Measurements from ENCODE around the gene ZNF487.
"Not testable (repeated sequence)": the region's sequence is repeated elsewhere in the genome, so short reads cannot be mapped to it uniquely, and the experiment has no call there.

Gene ZNF487

DNA sequence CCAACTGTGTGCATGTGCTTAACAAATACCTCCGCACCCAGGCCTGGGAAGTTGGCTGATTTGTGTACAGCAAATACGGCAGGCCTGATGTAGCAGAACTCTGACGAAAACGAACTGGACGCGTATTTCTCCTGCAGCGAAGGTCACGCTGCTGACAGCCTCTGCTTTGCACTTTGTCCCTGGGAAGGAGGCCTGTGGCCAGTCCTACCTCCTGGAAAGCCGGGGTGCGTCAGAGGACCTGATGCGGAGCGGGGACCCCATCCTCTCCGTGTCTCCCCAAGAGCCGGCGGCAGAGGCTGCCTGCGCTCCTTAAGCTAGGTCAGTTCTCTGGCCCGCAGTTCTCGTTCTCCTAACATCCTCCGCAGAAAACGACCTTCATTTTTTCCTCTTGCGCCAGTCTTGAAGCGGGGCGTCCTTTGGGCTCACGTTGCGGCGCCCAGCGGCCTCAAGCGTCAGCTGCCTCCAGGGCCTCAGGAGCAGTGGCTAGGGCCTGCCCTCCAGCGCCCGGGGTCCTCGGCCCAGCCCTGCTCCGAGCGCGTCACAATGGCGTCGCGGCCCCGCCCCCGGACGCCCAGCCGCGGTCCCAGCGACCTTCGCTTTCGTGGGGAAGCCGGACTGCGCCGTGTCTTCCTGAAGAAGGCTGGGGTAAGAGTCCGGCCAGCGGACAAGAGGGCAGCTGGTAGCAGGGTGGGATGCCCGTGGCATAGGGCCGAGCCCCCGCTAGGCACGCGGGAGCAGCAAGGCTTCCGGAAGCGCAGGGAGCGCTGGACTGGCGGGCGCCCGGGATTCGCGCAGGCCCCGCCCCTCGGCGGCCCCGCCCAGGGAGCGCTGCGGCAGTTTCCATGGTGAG, at the start of gene ZNF487:
ZNF487 (plus strand) TSS at position 821 of the 850 bp plus-strand sequence. CDS start 38,703 bp downstream, outside the sequence.
- peak; percentile 67 to 97 (median 91) for DNase-seq

GRCh38 chr10:43387678-43388032, 49.3 kb upstream of the ZNF487 start:
- no peak for DNase-seq

DNA sequence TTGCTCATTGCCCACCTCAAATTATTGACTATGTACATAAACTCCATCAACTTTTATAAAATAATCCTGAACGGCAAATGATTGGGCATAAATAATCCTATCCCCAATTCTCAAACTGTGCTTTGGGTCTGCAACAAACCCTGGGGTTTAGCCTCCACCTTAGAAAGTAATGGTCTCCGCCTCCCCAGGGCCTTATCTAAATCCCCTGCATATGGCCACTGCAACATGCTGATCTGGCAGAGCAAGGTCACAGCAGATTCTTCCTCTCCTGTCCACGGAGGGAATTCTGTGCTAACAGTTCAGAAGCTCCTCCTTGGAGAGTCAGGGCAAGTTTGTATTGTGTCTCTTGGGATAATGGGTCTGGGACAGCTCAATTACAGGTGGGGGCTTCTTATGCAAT, 47.0 kb upstream of the ZNF487 start:
- no peak for DNase-seq

DNA sequence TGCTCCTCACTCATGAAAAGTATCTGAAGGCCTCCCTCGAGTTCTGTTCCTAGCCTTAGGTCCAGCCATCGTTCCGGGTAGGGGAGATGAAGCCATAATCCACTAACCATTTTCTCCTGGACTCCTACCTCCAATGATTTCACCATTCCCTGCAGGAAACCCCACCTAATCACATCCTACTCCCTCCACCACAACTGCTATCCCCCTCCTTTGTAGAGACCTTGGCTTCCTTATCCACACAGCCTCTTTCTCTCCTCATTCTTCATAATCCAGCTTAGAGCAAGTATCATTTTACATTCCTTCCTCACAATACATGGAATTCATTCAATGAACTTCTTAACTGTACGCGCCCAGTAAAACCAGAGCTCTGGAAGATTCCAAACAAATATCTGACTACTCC, 46.6 kb upstream of the ZNF487 start:
- DNase-seq: no peak

GRCh38 chr10:43390759-43391158, 46.2 kb upstream of the ZNF487 start:
- DNase-seq: peak in 9 of 14 donors; percentile 7 to 34 (median 28)

DNA sequence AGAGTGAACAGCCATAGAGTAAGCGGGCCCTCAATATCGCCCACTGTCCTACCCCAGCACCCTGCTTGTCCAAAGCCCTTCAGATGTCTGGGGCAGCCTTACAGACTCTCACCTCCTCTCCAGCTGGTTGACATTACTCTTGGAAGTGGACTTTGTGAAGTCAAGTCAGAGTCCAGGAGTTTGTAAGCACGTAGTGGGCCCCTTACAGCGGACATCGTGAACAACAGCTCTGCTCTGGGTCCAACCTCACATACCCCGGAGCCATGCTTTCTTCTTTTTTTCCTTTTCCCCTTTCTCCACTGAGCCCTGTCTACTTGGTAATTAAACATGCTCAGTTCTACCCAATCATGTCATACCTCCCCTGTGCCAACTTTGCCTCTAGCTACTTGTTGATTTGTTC, 45.4 kb upstream of the ZNF487 start:
- DNase-seq: no peak

DNA sequence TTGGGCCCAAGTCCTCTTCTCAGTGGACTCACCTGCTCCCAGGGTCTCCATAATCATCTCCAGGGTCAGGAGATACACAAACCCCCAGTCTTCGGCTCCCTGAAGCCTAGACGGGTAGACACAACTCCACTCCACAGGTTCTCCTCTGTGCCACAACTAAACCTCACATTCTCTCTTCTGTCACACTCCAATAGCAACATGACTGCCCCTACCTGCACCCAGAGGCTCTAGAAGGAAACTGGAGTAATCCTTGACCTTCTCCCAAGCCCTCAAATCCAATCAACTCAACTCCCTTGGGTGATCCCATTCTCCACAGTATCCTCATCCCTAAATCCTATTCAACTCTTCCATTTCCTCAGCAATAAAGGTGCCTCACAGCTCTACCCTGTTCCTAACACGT, 44.2 kb upstream of the ZNF487 start:
- no peak for DNase-seq

- not testable (repeated sequence) for DNase-seq
Measured at GRCh38 chr10:43393186-43393585, 43.7 kb upstream of the ZNF487 start.

GRCh38 chr10:43393606-43394360, 43.1 kb upstream of the ZNF487 start:
- no peak for DNase-seq

DNA sequence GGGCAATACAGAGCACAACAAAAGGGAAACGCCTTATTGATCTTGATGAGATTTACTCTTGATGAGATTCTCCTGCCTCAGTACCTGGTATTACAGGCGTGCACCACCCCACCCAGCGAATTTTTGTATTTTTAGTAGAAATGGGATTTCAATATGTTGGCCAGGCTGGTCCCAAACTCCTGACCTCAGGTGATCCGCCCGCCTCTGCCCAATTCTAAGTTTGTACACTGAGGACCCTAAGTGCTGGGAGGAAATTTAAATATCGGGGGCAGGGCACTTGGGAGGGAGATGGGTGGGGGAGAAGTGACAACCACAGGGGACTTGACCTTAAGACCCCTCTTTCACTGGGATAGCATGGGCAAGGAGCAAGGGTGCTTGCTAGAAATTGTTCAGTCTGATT, 42.0 kb upstream of the ZNF487 start:
- no peak for DNase-seq

DNA sequence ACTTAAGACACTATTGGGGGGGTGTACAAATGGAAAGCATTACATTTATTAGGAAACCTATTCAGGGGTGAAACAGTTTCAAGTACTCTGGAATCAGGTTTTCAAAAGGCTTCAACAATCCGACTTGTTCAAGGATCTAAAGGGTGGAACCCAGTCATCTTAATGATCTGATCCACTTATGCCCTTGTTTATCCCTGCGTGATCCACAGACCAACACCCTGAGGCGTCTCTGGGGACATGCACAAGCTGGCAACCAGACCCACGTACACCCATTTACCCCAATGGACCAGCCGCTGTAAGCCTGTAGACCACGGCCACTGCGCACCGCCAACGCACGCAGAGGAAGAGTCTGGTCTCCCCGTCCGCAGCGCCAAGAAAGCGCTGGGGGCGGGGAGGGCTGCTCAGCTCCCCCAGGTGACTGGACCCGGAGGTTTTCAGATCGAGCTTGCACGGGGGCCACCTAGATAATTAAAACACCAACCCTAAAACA, 41.3 kb upstream of the ZNF487 start:
- DNase-seq: no peak

DNA sequence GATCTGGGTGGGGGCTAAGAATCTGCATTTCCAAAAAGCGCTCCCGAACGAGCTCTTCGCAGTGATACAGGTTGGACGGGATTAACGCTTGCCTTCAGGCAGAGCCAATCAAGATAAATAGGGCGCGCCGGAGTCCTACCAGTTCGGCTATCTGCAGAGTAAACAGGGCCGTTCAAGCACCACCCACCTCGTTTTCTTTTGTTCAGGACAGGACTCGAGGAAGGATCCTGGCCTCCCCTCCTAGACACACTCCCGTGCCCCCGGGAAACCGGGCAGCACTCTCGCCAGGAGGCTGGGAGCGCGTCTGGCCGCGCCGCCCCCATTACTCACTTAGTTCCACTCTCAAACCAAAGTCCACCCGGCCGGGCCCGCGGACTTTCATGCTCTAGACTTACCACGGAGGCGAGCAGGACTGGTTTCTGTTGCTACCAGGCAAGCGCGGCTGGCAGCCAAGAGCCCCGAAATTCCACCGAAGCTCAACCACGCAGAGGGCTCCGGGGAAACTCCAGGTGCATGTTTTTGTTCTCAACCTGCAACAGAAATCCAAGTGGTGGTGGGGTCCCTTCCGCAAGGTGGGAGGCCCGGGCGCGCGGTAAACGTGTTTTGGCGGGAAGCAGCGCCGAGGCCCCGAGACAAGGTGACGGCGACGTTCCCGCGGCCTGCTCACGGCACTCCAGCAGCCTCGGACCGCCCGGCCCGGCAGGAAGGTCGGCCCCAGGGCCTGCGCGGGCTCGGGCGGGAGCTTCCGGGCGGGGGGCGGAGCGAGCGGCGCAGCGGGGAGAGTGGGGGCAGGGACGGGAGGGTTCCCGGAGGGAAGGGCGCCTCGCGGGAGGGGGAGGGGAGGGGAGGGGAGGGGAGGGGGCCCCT, 40.6 kb upstream of the ZNF487 start:
- peak in 12 of 14 donors; percentile 63 to 88 (median 80) for DNase-seq

DNA sequence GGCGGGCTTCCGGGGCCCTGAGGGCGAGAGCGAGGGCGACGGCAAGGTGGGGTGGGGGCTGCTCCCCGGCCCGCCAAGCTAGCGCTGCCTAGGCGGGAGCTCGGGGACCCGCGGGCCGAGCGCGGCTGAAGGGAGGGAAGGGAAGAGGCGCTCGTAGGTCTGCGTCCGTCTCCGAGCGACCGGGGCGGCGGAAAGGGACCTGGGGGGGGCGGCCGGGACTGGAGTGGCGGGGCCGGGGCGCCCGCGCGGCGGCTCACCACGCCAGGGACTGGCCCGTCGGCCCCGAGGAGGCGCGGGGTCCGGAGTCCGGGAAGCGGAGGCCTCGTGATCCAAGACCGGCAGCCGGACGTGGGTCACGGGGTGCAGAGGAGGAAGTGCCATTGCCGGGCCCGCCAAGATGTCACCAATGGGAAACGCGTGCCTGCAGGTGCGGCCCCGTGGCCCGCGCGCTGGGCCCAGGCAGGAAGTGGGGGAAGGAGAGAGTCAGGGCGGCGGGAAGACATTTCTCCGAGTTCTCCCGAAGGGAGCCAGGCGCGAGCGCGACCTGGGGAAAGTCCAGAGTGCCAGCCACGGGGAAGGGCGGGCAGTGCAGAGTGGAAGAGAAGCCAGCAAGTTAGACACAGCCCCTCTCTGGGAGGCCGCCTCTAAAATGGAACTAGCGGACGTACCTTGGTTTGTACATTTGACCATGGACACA, 39.8 kb upstream of the ZNF487 start:
- DNase-seq: peak in 13 of 14 donors; percentile 42 to 90 (median 84)

DNA sequence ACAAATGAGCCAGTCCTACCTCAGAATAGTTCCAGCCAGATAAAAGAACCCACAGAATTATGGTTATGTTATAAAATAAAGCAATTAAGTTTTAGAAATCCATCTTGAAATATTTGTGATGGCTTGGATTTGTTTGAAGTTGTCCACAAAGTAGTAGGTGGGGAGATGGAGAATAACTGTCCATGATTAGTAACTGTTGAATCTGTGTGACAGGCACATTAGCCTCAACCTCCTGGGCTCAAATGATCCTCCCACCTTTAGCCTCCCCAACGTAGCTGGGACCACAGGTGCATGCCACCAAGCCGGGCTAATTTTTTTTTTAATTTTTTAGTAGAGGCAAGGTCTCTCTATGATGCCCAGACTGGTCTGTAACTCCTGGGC, 38.0 kb upstream of the ZNF487 start:
- no peak for DNase-seq

- DNase-seq: no peak
Measured at GRCh38 chr10:43399320-43400310, 37.3 kb upstream of the ZNF487 start.

DNA sequence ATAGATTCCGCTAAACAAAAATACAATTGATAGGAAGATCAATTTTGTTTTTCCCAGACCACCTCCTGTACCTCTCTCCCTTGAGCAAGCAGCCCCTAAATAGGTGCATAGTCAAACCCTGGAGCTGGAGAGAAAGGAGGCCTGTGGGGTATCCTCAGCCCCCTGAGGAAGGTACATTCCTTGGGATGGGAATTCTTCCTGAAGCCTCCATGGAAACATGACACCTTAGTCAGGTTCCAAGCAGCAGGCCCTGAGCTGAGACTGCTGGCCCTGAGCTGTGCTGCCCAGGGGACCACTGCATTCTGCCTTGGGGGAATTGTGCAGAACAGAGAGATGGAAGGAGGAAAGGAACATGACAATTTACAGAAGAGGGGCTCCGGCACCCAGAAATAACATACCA, 35.3 kb upstream of the ZNF487 start:
- DNase-seq: no peak

DNA sequence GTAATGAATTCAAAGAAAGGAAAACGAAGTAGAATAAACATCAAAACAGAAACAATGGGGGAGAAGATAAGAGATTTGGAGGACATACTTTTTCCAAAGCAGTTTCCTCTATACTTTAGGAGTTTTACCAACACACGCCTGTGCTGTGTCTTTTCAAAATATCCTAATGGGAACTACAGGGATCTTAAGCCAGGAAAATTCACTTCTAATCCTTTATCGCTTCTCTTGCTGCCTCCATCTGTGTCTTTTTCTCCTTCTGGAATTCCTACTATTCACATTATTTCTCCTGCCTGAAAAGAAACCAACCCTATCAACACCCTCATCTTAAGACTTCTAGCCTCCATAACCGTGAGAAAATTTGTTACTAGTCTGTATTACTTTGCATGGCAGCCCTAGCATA, 34.7 kb upstream of the ZNF487 start:
- DNase-seq: no peak

- DNase-seq: no peak
Measured at GRCh38 chr10:43402880-43403452, 33.9 kb upstream of the ZNF487 start.

DNA sequence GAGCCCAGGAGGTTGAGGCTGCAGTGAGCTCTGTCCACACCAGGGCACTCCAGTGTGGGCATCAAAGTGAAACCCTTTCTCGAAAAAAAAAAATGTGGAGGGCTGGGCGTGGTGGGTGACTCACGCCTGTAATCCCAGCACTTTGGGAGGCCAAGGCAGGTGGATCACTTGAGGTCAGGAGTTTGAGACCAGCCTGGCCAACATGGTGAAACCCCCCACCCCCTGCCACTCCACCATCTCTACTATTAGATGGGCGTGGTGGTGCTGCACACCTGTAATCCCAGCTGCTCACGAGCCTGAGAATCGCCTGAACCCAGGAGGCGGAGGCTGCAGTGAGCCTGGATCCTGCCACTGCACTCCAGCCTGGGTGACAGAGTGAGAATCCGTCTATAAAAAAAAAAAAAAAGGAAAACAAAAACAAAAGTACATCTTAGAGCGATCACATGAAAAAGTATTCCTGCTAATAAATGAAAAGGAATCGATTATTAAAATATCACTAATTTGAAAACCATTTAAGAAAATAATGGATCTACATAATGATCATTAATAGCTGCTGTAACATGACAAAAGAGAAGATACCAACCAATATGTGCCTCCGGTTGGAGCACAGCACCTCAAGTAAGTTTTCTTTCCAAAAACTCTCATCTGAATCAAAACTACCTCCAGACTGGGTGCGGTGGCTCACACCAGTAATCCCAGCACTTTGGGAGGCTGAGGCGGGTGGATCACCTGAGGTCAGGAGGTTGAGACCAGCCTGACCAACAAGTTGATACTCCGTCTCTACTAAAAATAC, 32.8 kb upstream of the ZNF487 start:
- DNase-seq: no peak

GRCh38 chr10:43404704-43405084, 32.2 kb upstream of the ZNF487 start:
- DNase-seq: no peak

Data from C1 segment of cervical spinal cord (tissue), 14 donors.